Cardiac muscle cell (in vitro differentiated cells and primary cell): Measurements from ENCODE around the gene CD99L2. TPM values are rescaled to one million over a fixed set of nuclear protein-coding genes. Genes with fewer than 3 reads are reported as not detected.

ENCODE experiments used
- DNase-seq, 2 donors: peaks; one replicate each; pipeline versions ENCODE4 v3.0.0 to v3.0.0-alpha.2; 2010 to 2017; ENCODE audit warnings: low read depth in 1 of 2, low spot score in 1 of 2
- H3K27ac ChIP-seq: fragments of 200-600 bp; sonication (generic); 2 replicates; pipeline ENCODE4 v1.5.1; 2016
- H3K27me3 ChIP-seq: fragments of 200-600 bp; sonication (generic); 2 replicates; pipeline ENCODE4 v1.6.0; 2016; ENCODE audit warnings: control low read depth
- H3K36me3 ChIP-seq: fragments of 200-600 bp; sonication (generic); 2 replicates; pipeline ENCODE4 v1.5.1; 2016; ENCODE audit warnings: control low read depth
- H3K4me1 ChIP-seq: fragments of 200-600 bp; sonication (generic); 2 replicates; pipeline ENCODE4 v1.8.1; 2017; ENCODE audit warnings: low read depth, mild to moderate bottlenecking, mixed run types
- H3K4me3 ChIP-seq: fragments of 200-600 bp; sonication (generic); 2 replicates; pipeline ENCODE4 v1.5.1; 2016; ENCODE audit warnings: mild to moderate bottlenecking
- H3K9me3 ChIP-seq: fragments of 200-600 bp; sonication (generic); 2 replicates; pipeline ENCODE4 v1.5.1; 2017; ENCODE audit warnings: low read depth, mild to moderate bottlenecking, control low read depth
- polyA plus RNA-seq: library from polyadenylated mRNA; unstranded; fragments of >200 nt; fragmentation: Nextera tagmentation; extraction: Ambion mirVana; gene quantifications from 2 replicates; pipeline ENCODE4 v1.2.1, GENCODE V29; 2016
- total RNA-seq: library from RNA; depleted of rRNA; stranded (reverse); fragments of >200 nt; gene quantifications from 2 replicates; pipeline ENCODE4 v1.2.3, GENCODE V29; 2016
- TF ChIP-seq, protein P1 (sequence below): IDR thresholded peaks from 2 replicates; pipeline ENCODE4 v1.5.1; 2012; ENCODE audit warnings: low read depth, mild to moderate bottlenecking, low read length

The CD99L2 gene
- total and polyA plus RNA-seq, 2 experiments from 2014 or later: 44.7 to 53.5 TPM

DNA sequence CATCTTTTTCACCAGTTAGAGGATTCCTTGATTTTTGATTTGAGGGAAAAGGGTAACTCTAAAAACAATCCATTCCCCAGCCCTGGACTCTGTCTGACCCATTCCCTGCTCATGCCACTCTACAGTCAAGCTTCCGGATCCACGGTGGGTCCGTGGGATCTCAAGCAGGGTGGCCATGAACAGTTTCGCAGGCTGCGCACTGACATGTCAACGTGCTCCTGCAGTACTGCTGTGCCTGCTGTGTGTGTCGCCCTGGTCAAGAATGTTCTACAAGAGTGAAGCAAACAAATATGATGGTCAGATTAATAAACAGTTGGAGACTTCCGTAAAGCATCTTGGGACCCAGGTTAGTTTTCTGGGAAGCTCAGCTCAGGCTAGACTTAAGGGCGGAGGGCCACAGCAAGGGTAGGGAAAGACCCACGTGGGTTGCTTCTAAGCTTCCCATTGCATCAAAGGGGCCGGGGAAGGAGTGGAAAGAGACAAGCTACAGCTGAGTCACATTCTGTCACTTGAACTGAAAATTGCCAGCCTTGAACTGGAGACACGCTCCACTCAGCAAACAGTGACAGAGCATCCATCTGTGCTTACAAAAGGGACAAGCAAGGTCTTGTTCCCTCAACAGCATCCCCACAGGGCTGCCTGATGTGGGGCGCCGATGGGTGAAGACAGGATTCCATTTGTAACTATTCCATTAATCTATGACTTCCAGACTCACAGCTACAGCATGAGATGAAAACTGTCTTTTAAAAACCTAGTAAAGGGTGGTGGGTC, 123.5 kb downstream of the CD99L2 start:
- Histone ChIP-seq H3K27ac (no peak overlapping the region), H3K36me3 (no peaks in the 10 kb centered on the region), H3K27me3 (no peaks in the 10 kb centered on the region), H3K4me1 (no peaks in the 10 kb centered on the region), H3K9me3 (no peaks in the 10 kb centered on the region), H3K4me3 (no peak overlapping the region)
- no peak for DNase-seq
- TF ChIP-seq, protein P1, sequence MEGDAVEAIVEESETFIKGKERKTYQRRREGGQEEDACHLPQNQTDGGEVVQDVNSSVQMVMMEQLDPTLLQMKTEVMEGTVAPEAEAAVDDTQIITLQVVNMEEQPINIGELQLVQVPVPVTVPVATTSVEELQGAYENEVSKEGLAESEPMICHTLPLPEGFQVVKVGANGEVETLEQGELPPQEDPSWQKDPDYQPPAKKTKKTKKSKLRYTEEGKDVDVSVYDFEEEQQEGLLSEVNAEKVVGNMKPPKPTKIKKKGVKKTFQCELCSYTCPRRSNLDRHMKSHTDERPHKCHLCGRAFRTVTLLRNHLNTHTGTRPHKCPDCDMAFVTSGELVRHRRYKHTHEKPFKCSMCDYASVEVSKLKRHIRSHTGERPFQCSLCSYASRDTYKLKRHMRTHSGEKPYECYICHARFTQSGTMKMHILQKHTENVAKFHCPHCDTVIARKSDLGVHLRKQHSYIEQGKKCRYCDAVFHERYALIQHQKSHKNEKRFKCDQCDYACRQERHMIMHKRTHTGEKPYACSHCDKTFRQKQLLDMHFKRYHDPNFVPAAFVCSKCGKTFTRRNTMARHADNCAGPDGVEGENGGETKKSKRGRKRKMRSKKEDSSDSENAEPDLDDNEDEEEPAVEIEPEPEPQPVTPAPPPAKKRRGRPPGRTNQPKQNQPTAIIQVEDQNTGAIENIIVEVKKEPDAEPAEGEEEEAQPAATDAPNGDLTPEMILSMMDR: no peak

DNA sequence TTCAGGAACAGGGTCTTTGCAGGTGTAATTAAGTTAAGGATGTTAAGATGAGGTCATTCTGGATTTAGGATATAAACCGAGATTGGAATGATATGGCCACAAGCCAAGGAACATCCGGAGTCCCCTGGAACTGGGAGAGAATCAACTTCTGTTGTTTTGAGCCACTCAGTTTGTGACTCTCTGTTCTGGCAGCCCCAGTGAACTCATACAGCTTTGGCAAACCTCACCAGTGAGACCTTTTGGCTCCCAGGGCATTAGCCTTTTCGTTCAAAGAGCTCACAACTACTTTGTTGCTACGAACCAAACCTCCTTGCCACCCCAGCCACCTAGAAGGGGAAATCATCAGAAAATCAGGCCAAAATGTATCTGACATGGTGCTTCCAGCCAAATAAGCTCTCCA, 124.8 kb downstream of the CD99L2 start:
- TF ChIP-seq, protein P1: no peak
- Histone ChIP-seq H3K27me3 (no peaks in the 10 kb centered on the region), H3K36me3 (no peaks in the 10 kb centered on the region), H3K27ac (no peak overlapping the region), H3K4me3 (no peak overlapping the region), H3K9me3 (no peaks in the 10 kb centered on the region), H3K4me1 (no peaks in the 10 kb centered on the region)
- no peak for DNase-seq

DNA sequence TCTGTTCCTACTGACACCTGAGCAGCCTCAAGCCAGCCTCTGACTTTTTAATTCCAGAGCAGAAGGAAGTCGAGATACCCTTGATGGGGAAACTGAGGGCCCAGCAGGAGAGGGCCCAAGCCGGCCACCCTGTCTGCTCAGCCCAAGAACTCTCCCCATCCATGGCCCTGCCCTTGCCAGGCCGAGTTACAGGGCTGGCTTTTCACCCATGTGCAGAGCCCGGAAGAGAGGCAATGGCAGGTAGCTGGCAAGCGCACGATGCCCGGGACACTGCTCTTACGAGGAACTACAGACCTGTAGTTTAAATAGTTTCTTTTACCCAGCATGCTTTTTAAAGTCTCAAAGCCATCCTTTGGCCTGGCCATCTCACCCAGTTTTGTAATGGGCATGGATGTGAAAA, 125.4 kb downstream of the CD99L2 start:
- no peak overlapping the region for H3K4me3 ChIP-seq
- no peaks in the 10 kb centered on the region for H3K27me3 ChIP-seq
- H3K9me3 ChIP-seq: no peaks in the 10 kb centered on the region
- no peak for DNase-seq
- H3K36me3 ChIP-seq: no peaks in the 10 kb centered on the region
- TF ChIP-seq, protein P1: no peak
- H3K4me1 ChIP-seq: no peaks in the 10 kb centered on the region
- H3K27ac ChIP-seq: no peak overlapping the region

DNA sequence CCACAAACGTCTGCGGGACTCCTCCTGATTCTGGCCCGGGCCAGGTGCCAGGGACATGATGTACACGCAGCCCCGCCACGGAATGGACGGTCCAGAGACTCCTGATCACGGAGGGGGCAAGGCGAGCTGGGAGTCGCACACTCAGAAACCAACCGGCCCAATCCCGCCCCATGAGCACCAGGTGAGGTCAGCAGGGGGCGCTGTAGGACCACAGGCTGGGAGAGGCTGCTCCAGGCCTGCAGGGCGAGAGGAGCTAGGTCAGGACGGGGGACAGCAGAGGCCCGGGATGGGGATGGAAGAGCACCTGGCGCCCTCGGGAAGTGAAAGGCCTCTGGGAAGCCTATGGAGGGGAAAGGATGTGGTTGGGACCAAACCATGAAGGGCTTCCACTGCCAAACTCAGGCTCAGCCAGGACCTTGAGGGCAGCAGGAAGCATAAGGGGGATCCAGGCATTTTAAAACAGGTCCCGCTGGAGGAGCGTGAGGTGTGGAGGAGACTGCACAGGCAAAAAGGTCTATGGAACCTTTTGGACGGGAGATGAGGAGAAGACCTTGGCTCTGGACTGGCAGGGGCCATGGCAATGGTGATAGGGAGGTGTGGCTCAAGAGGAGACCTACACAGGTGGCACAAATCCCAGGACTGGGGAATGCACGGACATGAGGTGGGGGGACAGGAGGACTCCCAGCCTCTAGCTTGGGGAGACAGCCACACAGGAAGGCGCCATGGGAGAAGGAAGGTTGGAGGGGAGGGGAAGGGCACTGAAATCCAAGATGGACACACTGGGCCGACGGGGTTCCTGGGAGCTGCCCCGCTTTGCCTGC, 126.1 kb downstream of the CD99L2 start:
- H3K27ac ChIP-seq: no peak overlapping the region
- H3K36me3 ChIP-seq: no peaks in the 10 kb centered on the region
- H3K27me3 ChIP-seq: no peaks in the 10 kb centered on the region
- TF ChIP-seq, protein P1: peak; percentile 79
- no peak overlapping the region for H3K4me3 ChIP-seq
- H3K4me1 ChIP-seq: no peaks in the 10 kb centered on the region
- no peaks in the 10 kb centered on the region for H3K9me3 ChIP-seq
- DNase-seq: peak; percentile 72 to 74

DNA sequence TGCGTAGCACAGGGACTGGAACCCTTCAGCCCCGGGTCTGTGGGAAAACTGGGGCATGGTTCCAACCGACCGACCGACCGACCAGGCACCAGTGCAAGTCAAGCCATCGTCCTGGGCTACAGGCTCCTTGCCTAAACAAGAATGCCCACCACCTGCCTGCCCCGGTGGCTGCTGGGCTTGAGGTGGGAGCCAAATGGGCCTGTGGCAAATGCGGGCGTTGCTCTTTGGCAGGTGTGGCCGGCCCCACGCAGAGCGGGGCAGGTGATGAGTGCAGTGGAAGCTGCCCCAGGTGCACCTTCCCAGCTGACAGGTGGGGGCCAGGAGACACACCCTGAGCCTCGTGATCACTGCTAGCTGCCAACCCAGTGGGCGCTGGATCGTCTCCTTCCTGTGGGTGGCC, 127.4 kb downstream of the CD99L2 start:
- Histone ChIP-seq H3K4me1 (no peaks in the 10 kb centered on the region), H3K27ac (no peak overlapping the region), H3K27me3 (no peaks in the 10 kb centered on the region), H3K9me3 (no peaks in the 10 kb centered on the region), H3K36me3 (no peaks in the 10 kb centered on the region), H3K4me3 (no peak overlapping the region)
- no peak for DNase-seq
- TF ChIP-seq, protein P1: no peak
